ENCODE measurements around the gene DMRTB1.
A peak's percentile ranks its signal among the peaks of the same experiment; 100 is the strongest.

DMRTB1 gene

GRCh38 chr1:53410100-53410541, 49.1 kb upstream of the DMRTB1 start:
- ChIA-PET POLR2A (no interaction called here), CTCF (interaction anchor here (1.0 kb wide), 1 partner anchor 75 kb away, joined by 4 read pairs; no protein-coding TSS in a partner anchor)
- TF ChIP-seq ZNF692 (tag by site-specific recombination; IDR thresholded peaks at IDR 0.05) (no peak), ZBTB6 (tag by site-specific recombination; IDR thresholded peaks at IDR 0.05) (no peak), ZNF239 (tag by site-specific recombination; IDR thresholded peaks at IDR 0.05) (no peak), GLIS1 (tag by site-specific recombination; IDR thresholded peaks at IDR 0.05) (peak; percentile 73), ZNF600 (tag by site-specific recombination; IDR thresholded peaks at IDR 0.05) (peak; percentile 70; the same call in 1 of the 2 replicates), PATZ1 (tag by site-specific recombination; IDR thresholded peaks at IDR 0.05) (0 out of 2 replicates have a peak, but pooled peaks have one; percentile 45), ZNF449 (tag by site-specific recombination; IDR thresholded peaks at IDR 0.05) (0 out of 2 replicates have a peak, but pooled peaks have one; percentile 22), ZNF148 (tag by site-specific recombination; IDR thresholded peaks at IDR 0.05; ENCODE audit: borderline replicate concordance) (no peak), GLIS2 (tag by site-specific recombination; IDR thresholded peaks at IDR 0.05) (peak; percentile 33; the same call in 1 of the 2 replicates), ZIC2 (tag by site-specific recombination; IDR thresholded peaks at IDR 0.05) (0 out of 2 replicates have a peak, but pooled peaks have one; percentile 11), ZNF843 (tag by site-specific recombination; IDR thresholded peaks at IDR 0.05) (no peak), ZNF24 (tag by site-specific recombination; IDR thresholded peaks at IDR 0.05) (no peak), ZNF629 (tag by site-specific recombination; IDR thresholded peaks at IDR 0.05) (0 out of 2 replicates have a peak, but pooled peaks have one; percentile 9), ZNF530 (tag by site-specific recombination; IDR thresholded peaks at IDR 0.05; ENCODE audit: low read depth) (no peak), ZNF155 (tag by site-specific recombination; IDR thresholded peaks at IDR 0.05) (no peak), TRIM28 (IDR thresholded peaks at IDR 0.05; ENCODE audit: borderline replicate concordance, low read length) (peak; percentile 68; the same call in 1 of the 2 replicates), ZNF274 (IDR thresholded peaks at IDR 0.05; ENCODE audit: low read length) (no peak), ZNF274 (tag by site-specific recombination; IDR thresholded peaks at IDR 0.05; ENCODE audit: borderline replicate concordance) (no peak)
- no peak overlapping the region for H3K27ac ChIP-seq (ENCODE audit: extremely low read depth, low read depth, low read length)
- no peaks in the 10 kb centered on the region for H3K9me3 ChIP-seq (ENCODE audit: control insufficient read depth, insufficient read depth, low read depth, low read length)
- peaks cover 5% of the 10 kb centered on the region; the same call in 1 of the 2 replicates for H3K4me1 ChIP-seq (ENCODE audit: control insufficient read depth, insufficient read depth, low read length)
- H3K36me3 ChIP-seq (ENCODE audit: control insufficient read depth in 2 of 2, insufficient read depth in 1 of 2, low read length in 2 of 2), result no peaks in the 10 kb centered on the region
- no peak overlapping the region for H3K4me3 ChIP-seq (ENCODE audit: low read depth, low read length)
